SJCRH30 (cell line): ENCODE data around the gene NSMF. TPM values are rescaled to one million over a fixed set of nuclear protein-coding genes. Genes with fewer than 3 reads are reported as not detected.
A peak's percentile ranks its signal among the peaks of the same experiment; 100 is the strongest.

Experiments used
- DNase-seq, 2 experiments: peaks; one replicate each; pipeline ENCODE4 v3.0.0-alpha.2; 2015 to 2020
- H3K27ac ChIP-seq: fragments of 250-450 bp; sonication (Bioruptor Pico); 2 replicates; pipeline ENCODE4 v1.5.1; 2020; ENCODE audit warnings: mild to moderate bottlenecking, moderate library complexity
- H3K27me3 ChIP-seq: fragments of 250-450 bp; sonication (Bioruptor Pico); 2 replicates; pipeline ENCODE4 v1.5.1; 2020; ENCODE audit warnings: mild to moderate bottlenecking, moderate library complexity
- H3K36me3 ChIP-seq: fragments of 250-450 bp; sonication (Bioruptor Pico); 2 replicates; pipeline ENCODE4 v1.5.1; 2020; ENCODE audit warnings: mild to moderate bottlenecking, moderate library complexity
- H3K4me1 ChIP-seq: fragments of 250-450 bp; sonication (Bioruptor Pico); 2 replicates; pipeline ENCODE4 v1.5.1; 2020; ENCODE audit warnings: mild to moderate bottlenecking, moderate library complexity
- H3K4me3 ChIP-seq: fragments of 250-450 bp; sonication (Bioruptor Pico); 2 replicates; pipeline ENCODE4 v1.5.1; 2020; ENCODE audit warnings: mild to moderate bottlenecking, moderate library complexity
- H3K9me3 ChIP-seq: fragments of 250-450 bp; sonication (Bioruptor Pico); replicated peaks from 2 replicates; pipeline ENCODE4 v1.5.1; 2020; ENCODE audit warnings: mild to moderate bottlenecking, moderate library complexity
- total RNA-seq: library from RNA; depleted of rRNA; stranded (reverse); fragments of >200 nt; shearing (Covaris generic); gene quantifications from 2 replicates; pipeline ENCODE4 v1.2.3, GENCODE V29; 2014

Gene NSMF
- total RNA-seq, 1 experiment from 2014 or later: 40.3 TPM

DNA sequence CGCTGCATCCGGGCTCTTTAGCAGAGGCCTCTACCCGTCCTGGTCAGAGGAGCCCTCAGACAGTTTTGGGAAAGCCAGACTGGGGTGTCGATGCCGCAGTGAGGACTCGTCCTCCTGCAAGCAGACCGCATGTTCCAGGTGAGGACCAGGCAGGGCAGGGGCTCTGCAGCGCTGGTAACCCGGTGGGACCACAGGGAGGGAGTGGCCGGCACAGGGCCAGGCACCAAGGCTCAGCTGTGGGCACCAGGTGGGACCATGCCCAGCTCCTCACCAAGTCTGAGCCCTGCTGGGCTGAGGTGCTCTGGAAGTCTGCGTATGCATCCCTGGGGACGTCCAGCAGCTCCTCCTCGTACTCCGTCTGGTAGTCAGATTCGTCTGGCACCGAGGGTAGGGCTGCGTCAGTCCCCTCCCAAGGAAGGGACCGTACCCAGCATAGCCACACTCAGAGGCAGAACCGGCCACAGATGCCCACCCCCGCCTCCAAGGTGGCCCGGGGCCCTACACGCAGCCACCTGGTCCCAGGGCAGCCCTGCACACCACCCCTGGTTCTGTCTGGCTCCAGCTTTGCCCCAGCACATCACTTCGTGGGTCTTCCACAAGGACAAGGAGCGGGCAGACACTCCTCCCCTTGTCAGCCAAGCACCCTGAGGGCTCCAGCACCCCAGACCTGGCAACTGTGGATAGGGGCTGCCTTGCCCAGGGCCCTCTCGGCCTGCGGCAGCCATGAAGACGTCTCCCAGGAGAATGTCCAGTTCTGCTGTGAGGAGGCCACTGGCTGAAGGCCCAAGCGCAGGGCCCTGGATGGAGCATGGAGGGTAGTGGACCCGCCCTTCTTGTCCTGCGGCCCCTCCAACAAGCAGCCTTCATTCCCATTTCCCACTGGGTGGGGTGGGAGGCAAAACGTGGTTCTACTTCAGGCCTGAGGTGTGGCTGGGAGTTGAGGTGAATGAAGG lies 1.5 kb upstream of the NSMF start:
- H3K27me3 ChIP-seq: no peaks in the 10 kb centered on the region
- no peak overlapping the region for H3K27ac ChIP-seq
- peaks cover 10% of the 10 kb centered on the region; the same call in 1 of the 2 replicates for H3K4me1 ChIP-seq
- no peaks in the 10 kb centered on the region for H3K9me3 ChIP-seq
- no peak for DNase-seq
- H3K36me3 ChIP-seq: peaks cover 15% of the 10 kb centered on the region
- no peak overlapping the region for H3K4me3 ChIP-seq

DNA sequence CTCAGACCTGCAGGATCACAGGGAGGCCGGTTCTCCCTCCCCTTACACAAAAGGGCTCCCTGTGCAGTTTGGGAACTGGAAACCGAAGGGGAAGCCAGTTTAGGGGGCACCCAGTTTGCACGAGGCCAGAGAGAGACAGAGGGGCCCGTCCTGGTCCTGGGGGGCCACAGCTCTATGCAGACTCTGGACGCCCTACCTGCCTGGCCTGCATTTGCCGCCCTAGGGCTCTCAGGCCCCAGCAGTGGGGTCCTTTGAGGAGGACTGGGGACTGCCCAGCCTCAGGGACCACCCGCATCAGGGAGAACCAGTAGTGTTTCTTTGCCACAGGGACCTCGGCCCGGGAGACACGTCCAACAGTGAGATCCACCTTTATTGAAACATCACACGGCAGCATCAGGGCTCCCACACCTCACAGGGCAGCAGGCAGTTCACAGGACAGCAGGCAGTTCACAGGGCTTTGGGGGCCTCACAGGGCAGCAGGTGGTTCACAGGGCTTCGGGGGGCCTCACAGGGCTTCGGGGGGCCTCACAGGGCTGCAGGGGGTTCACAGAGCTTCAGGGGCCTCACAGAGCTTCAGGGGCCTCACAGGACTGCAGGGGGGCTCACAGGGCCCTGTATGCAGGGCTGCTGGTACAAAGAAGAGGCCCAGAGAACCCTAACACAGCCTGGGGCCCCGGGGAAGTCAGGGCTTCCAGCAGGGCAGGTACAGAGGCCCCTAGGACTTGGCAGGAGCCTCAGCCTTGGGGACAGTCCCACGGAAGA lies 648 bp upstream of the NSMF start:
- peak in 1 of 2 experiments; percentile 56 for DNase-seq
- H3K27me3 ChIP-seq: no peaks in the 10 kb centered on the region
- peak overlapping the region; percentile 40 for H3K27ac ChIP-seq
- H3K4me1 ChIP-seq: peaks cover 10% of the 10 kb centered on the region; the same call in 1 of the 2 replicates
- no peaks in the 10 kb centered on the region for H3K9me3 ChIP-seq
- peaks cover 24% of the 10 kb centered on the region for H3K36me3 ChIP-seq
- peak overlapping the region; percentile 79 for H3K4me3 ChIP-seq

DNA sequence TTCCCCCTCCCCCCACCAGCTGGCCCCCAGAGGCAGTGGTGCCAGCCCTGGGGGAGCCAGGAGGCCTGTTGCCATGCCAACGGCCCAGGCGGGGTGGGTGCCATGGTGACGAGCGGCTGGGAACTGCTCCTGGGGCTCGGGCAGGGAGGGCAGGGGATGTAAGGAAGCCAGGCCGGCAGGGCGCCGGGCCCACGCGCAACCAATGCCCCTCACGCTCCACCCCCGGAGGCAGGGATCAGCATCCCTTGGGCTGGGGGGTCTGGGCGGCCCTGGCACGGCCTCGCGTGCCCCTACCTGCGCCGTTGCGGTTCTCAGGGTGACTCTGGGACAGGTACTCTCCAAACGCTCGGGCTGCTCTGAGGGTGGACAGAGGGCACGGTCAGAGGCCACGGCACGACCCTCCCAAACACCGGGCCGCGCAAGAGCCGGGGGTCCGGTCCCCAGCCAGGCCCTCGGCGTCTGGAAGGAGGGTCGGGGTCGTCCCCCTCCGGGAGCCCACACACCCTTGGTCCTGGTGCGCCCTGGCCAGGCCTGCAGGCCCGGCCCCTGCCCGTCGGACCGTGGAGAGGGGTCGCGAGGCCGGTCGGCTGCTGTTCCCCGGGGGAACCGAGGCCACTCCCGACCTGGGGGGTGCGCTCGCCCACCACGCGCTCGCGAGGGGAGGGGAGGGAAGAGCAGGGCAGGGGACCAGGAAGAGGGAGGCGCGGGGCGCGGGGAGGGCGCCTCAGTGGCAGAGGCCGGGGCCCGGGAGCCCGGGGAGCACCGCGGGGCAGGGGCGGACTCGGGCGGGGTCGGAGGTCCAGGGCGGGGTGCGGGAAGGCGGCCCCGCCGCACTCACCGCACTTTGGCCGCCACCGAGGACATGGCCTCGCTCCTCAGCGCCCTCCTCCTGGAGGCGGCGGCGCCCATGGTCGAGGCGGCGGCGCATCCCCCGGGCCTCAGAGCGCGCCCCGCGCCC lies 661 bp downstream of the NSMF start:
- peaks cover 10% of the 10 kb centered on the region; the same call in 1 of the 2 replicates for H3K4me1 ChIP-seq
- H3K9me3 ChIP-seq: no peaks in the 10 kb centered on the region
- peaks cover 32% of the 10 kb centered on the region for H3K36me3 ChIP-seq
- no peak for DNase-seq
- H3K4me3 ChIP-seq: peak overlapping the region; percentile 79
- no peak overlapping the region; the same call in 1 of the 2 replicates for H3K27ac ChIP-seq
- no peaks in the 10 kb centered on the region for H3K27me3 ChIP-seq

DNA sequence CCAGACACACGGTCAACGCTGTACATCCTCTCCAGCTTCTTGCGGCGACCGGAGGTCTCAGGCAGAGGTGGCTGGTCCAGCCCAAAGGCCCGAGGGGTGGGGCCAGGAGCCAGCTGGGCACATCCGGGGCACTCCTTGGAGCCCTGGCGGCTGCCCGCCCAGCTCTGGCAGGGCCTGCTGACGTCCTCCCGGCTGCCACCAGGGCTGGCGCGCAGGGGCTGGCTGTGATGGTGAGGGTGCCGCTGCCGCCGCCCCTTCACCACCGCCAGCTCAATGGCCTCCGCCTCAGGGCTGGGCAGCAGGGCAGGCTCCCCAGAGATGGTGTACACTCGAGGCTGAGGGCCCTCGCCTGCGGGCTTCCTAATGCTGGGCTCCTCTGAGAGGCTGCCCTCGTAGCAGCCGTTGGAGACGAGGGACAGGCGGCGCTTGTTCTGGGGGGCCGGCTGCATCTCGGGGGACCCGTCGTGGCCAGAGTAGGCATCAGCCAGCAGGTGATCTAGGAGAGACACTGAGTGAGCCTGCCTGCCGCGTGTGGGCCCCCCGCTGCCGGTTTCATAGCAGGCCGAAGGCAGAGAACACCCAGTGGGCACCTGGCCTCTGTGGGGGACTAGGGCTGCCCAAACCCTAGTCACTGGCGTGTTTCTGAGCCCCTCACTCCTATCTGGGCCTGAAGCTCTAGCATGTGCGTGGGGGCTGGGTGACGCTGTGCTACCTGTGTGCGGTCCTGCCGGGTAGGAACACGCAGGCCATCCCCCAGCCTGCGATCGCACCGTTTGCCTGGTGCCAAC lies 1.5 kb downstream of the NSMF start:
- Histone ChIP-seq H3K27me3 (no peaks in the 10 kb centered on the region), H3K27ac (no peak overlapping the region), H3K36me3 (peaks cover 40% of the 10 kb centered on the region), H3K4me1 (peaks cover 10% of the 10 kb centered on the region; the same call in 1 of the 2 replicates), H3K4me3 (no peak overlapping the region; the same call in 1 of the 2 replicates), H3K9me3 (no peaks in the 10 kb centered on the region)
- DNase-seq: no peak

DNA sequence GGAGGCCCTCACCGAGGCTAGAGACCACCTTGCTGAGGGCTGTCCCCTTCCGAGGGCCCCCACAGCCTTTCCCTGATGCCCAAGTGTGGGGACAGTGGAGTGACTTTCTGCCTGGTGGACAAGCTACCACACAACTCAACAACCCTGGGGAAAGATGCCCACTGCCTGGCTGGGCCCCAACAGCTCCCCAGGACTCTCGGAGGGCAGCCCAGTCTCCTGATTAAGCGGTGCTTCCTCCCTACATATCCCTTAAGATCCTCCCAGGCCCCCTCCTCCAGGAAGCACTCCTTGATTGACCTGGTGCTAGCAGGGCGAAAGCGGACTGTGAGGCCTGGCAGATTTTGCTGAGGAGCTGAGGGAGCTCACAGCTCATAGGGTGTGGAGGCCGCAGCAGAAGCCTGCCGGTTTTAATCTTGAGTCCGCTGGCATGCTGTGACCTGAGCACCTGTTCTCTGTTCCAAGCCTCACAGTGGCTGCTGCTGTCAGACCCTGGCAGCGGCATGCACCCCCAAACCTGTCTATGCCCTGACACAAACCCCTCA lies 2.2 kb downstream of the NSMF start:
- H3K36me3 ChIP-seq: peaks cover 44% of the 10 kb centered on the region

DNA sequence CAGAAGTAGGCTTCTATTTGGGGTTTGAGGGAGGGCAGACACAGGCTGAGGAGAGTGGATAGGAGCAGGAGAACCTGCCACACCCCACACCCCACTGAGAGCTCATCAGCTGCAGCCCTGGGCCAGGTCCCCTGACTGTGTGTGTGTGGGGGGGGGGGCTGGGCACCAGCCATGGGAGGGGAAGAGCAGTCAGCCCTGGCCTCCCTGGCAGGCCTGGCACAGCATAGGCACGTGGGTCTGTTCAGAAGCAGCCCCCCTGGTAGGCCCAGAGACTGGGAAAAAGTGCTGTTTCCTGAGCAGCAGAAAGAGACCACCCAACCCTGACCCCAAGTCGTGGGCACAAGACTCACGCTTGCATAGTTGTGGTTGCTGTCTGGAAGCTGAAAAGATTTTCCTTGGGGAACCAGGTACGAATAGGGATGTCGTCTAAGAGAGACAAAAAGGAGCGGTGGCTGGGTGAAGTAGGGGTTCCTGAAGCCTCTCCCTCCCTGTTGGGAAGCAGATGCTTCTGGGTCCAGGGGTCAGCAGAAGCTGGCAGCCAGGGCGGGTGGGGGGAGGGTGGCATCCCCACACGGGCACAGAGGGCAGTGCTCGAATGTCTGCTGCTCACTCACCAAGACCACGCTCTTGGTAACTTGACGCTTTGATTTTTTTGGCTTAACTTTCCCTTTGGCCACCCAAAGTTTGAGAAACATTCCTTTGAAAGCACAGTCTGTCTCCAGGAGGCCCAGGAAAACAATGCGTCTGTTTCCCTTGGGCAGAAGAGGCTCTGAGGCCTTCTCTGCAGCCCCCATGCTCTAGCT lies 2.9 kb downstream of the NSMF start:
- H3K36me3 ChIP-seq: peaks cover 44% of the 10 kb centered on the region
- H3K27me3 ChIP-seq: no peaks in the 10 kb centered on the region
- no peak for DNase-seq
- no peak overlapping the region for H3K4me3 ChIP-seq
- H3K27ac ChIP-seq: no peak overlapping the region
- no peaks in the 10 kb centered on the region for H3K9me3 ChIP-seq
- H3K4me1 ChIP-seq: peaks cover 10% of the 10 kb centered on the region; the same call in 1 of the 2 replicates

More for the DNA sequence above, 2.2 kb downstream of the NSMF start:
- no peak for DNase-seq
- Histone ChIP-seq H3K9me3 (no peaks in the 10 kb centered on the region), H3K4me1 (peaks cover 10% of the 10 kb centered on the region; the same call in 1 of the 2 replicates), H3K4me3 (no peak overlapping the region), H3K27ac (no peak overlapping the region), H3K27me3 (no peaks in the 10 kb centered on the region)

DNA sequence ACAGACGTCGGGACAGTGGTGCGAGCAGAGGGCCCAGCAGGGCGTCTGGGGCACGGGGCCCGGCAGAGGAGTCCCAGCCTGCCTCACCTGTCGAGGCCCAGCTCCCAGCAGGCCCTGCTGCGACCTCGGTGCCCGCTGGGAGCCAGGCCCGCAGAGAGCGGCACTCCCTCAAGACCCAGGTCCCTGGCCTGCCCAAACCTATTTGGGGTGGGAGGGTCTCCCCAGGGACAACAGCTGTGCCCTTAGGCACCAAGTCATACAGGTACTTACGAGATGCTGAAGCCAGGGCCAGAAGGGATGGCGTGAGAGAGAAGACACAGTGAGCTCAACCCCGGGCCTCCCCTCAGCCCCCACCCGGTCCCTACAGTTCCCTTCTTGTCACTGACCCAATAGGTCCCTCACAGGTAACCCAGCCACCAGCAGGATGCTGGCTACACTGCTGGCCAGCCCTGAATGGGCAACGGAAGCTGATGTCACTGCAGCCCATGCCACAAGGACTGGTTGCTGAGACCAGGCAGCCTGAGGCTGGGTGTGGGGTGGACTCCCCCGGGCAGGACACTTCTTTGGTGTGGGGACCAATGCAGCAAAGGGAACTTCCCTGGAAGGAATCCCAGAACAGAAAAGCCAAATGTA lies 3.7 kb downstream of the NSMF start:
- Histone ChIP-seq H3K27me3 (no peaks in the 10 kb centered on the region), H3K27ac (no peak overlapping the region), H3K4me1 (peaks cover 10% of the 10 kb centered on the region; the same call in 1 of the 2 replicates), H3K4me3 (no peak overlapping the region), H3K9me3 (no peaks in the 10 kb centered on the region), H3K36me3 (peaks cover 44% of the 10 kb centered on the region)
- DNase-seq: no peak

DNA sequence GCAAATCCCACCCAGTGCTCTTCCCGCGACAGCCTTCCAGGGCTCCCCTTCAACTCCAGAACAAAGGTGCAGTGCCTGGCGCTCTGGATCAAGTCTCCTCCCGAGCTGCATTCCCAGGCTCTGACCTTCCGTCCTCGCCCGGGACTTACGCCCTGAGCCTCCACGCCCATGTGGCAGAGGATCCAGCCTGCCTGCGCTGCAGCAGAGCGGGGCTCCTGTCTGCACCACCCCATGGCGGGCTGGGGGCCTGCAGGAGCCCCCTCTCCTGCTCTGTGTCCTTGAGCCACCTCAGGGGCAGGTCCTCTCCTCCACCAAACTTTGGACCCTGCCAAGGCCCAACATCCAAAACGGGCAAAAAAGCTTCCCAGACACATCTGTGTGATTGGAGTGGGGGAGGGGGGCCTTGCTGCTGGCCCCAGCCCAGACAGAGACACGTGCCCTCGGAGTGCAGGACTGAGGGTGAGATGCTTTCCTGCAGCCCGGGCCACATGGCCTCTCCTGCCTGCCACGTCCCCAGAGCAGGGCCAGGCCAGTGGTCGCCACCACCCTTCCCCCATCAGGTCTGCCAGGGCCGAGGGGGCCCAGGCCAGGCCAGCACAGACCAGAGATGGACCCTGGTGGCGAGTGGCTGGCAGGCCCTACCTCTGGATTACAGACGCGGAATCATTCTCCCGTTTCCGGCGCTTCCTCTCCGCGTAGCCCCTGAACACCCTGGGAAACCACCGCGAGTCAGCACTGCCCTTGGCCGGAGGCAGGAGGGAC lies 4.4 kb downstream of the NSMF start:
- peaks cover 7% of the 10 kb centered on the region; the same call in 1 of the 2 replicates for H3K4me1 ChIP-seq
- no peak overlapping the region for H3K4me3 ChIP-seq
- no peak for DNase-seq
- H3K9me3 ChIP-seq: no peaks in the 10 kb centered on the region
- H3K27ac ChIP-seq: no peak overlapping the region
- H3K36me3 ChIP-seq: peaks cover 48% of the 10 kb centered on the region
- no peaks in the 10 kb centered on the region for H3K27me3 ChIP-seq

DNA sequence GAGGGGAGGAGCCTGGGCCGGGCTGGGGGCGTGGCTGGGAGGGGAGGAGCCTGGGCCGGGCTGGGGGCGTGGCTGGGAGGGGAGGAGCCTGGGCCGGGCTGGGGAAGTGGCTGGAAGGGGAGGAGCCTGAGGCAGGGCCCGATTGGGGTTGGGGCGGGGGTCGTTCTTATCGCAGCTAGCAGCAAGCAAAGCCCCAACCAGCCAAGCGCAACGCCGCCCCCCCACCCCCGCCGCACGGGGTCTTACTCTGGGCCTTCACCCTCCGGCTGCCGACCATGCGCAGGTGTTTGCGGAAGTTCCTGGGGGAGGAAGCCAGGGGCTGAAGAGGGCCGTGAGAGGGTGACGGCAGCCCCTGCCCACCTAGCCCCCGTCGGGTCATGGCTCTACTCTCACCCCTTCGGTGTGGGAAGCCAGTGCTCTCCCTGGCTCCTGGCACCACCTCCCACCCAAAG lies 5.0 kb downstream of the NSMF start:
- Histone ChIP-seq H3K27ac (no peak overlapping the region), H3K9me3 (no peaks in the 10 kb centered on the region), H3K36me3 (peaks cover 54% of the 10 kb centered on the region), H3K27me3 (no peaks in the 10 kb centered on the region), H3K4me3 (no peak overlapping the region), H3K4me1 (peaks cover 4% of the 10 kb centered on the region; the same call in 1 of the 2 replicates)
- peak in 1 of 2 experiments; percentile 33 for DNase-seq

DNA sequence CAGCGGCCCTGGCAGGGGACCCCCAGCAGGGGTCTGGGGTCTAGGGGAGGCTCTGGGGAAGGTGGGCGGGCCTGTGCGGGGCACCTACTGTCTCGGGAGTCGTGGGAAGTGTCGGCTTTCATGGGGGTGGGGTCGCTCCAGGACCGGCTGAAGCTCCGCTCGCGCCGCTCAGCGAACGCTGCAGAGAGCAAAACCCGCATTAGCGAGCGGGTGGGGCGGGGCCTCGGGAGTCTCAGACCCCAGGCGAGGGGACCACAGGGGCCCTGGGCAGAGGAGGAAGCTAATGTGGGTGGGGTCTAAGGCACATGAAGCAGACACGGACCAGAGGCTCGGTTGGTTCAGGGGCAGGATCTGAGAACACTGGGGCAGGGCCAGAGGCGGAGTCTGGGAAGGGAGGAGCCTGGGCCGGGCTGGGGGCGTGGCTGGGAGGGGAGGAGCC lies 5.5 kb downstream of the NSMF start:
- Histone ChIP-seq H3K4me1 (peaks cover 4% of the 10 kb centered on the region; the same call in 1 of the 2 replicates), H3K9me3 (no peaks in the 10 kb centered on the region), H3K27ac (no peak overlapping the region), H3K27me3 (no peaks in the 10 kb centered on the region), H3K4me3 (no peak overlapping the region), H3K36me3 (peaks cover 55% of the 10 kb centered on the region)
- DNase-seq: peak; percentile 53 to 56

DNA sequence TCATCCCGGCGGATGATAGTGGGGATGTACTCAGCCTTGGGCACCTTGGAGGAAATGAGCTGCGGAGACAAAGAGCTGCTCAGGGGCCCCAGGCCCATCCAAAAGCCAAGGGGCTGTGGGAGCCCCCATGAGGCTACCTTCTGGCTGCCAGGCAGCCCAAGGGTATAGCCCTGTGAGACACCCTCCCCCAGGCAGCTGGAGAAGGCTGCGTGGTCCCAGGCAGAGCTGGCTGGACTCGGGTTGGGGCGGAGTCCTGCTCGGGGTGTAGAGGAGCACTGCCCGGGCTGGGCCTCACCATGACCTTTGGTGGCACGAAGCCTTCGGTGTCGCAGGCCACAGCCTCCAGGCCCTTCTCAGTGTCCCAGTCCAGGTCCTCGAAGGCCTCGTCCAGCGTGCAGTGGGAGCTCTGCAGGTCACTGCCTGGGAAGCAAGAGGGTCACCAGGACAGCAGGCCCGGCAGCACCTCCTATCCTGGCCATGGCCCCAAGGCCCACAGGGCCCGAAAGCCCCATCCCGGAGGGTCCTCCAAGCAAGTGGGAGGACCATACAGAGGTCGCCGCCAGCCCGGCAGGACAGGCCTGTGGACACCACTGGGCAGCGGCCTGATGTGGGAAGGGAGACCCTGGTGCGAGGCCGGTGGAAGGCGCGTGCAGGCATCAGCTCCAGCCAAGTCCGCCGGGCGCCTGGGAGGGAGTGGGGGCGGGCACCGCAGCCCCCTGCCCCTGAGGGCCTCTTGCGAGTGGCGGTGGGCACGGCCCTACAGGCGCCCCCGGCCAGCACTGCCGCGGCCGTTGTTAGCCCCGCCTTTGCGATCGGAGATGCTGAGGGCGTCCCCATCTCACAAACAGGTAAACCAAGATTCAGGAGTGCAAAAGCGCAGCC lies 6.1 kb downstream of the NSMF start:
- H3K4me1 ChIP-seq: peaks cover under 1% of the 10 kb centered on the region; the same call in 1 of the 2 replicates
- no peak overlapping the region for H3K4me3 ChIP-seq
- peaks cover 55% of the 10 kb centered on the region for H3K36me3 ChIP-seq
- H3K27ac ChIP-seq: no peak overlapping the region
- DNase-seq: no peak
- H3K27me3 ChIP-seq: no peaks in the 10 kb centered on the region
- H3K9me3 ChIP-seq: no peaks in the 10 kb centered on the region
